Astrocyte (in vitro differentiated cells and primary cell): ENCODE results near the gene CNGA3.

Source experiments
- CTCF ChIP-seq: IDR thresholded peaks from 2 replicates; pipeline ENCODE4 v1.5.1; 2011; ENCODE audit warnings: low read depth, mild to moderate bottlenecking, inconsistent platforms, low read length, moderate library complexity; ENCODE audit not compliant: insufficient read depth
- EZH2 ChIP-seq: IDR thresholded peaks from 2 replicates; pipeline ENCODE4 v1.6.1; 2012; ENCODE audit warnings: mild to moderate bottlenecking, low read length, inconsistent platforms; ENCODE audit not compliant: insufficient read depth

- TF ChIP-seq EZH2 (no peak), CTCF (no peak)
These were observed 32.6 kb upstream of the CNGA3 start for GRCh38 chr2:98313492-98314250.
